Measurements from ENCODE around the gene DENND2D. TPM values are rescaled to one million over a fixed set of nuclear protein-coding genes. Genes with fewer than 3 reads are reported as not detected.

Gene DENND2D
- total and polyA plus RNA-seq, 2 experiments from 2014 or later: 2.5 to 3.0 TPM

- H3K4me1 Mint-ChIP-seq: peaks cover 40% of the 10 kb centered on the region
- Histone ChIP-seq H3K4me3 (no peak overlapping the region), H3K4me1 (ENCODE audit: insufficient read depth) (peaks cover 23% of the 10 kb centered on the region), H3K27me3 (ENCODE audit: insufficient read depth) (no peaks in the 10 kb centered on the region), H4K20me1 (replicated peaks; ENCODE audit: insufficient read depth) (no peaks in the 10 kb centered on the region), H3F3A (replicated peaks; ENCODE audit: low read depth) (no peaks in the 10 kb centered on the region), H2AFZ (peak overlapping the region; percentile 31), H3K36me3 (ENCODE audit: insufficient read depth) (no peaks in the 10 kb centered on the region), H3K4me2 (no peak overlapping the region), H3K79me2 (replicated peaks; ENCODE audit: insufficient read depth) (no peaks in the 10 kb centered on the region), H3K27ac (ENCODE audit: low read depth) (no peak overlapping the region), H3K9me2 (ENCODE audit: insufficient read depth) (peaks cover 13% of the 10 kb centered on the region; the same call in 1 of the 2 replicates)
- no peaks in the 10 kb centered on the region for H3K36me3 Mint-ChIP-seq (ENCODE audit: low read depth)
- no peaks in the 10 kb centered on the region for H3K9me3 Mint-ChIP-seq
- TF ChIP-seq EZH2 (IDR thresholded peaks at IDR 0.05; ENCODE audit: low read depth, unreplicated experiment) (no peak), JUNB (IDR thresholded peaks at IDR 0.05; ENCODE audit: unreplicated experiment) (no peak)
- no peak for DNase-seq (ENCODE audit: low spot score)
- no peak overlapping the region for H3K27ac Mint-ChIP-seq
- peaks cover 12% of the 10 kb centered on the region for H3K27me3 Mint-ChIP-seq (ENCODE audit: insufficient read depth, low read depth, poor library complexity)
- ATAC-seq: no peak
- no peak overlapping the region; the same call in 2 of the 3 replicates for H3K4me3 Mint-ChIP-seq
Observed at GRCh38 chr1:111221633-111222291, 21.3 kb upstream of the DENND2D start.

GRCh38 chr1:111221276-111221632 is 20.8 kb upstream of the DENND2D start:
- H3K36me3 Mint-ChIP-seq (ENCODE audit: low read depth): no peaks in the 10 kb centered on the region
- H3K4me2 ChIP-seq: no peak overlapping the region
- DNase-seq (ENCODE audit: low spot score) (no peak), ATAC-seq (no peak)
- no peak overlapping the region for H3K4me3 ChIP-seq
- H3K9me3 Mint-ChIP-seq: no peaks in the 10 kb centered on the region
- H3K4me1 ChIP-seq (ENCODE audit: insufficient read depth): peaks cover 23% of the 10 kb centered on the region
- H3F3A ChIP-seq (replicated peaks; ENCODE audit: low read depth): no peaks in the 10 kb centered on the region
- no peak overlapping the region for H3K27ac Mint-ChIP-seq
- H3K27me3 ChIP-seq (ENCODE audit: insufficient read depth): no peaks in the 10 kb centered on the region
- H3K27me3 Mint-ChIP-seq (ENCODE audit: insufficient read depth, low read depth, poor library complexity): peaks cover 11% of the 10 kb centered on the region
- peaks cover 13% of the 10 kb centered on the region; the same call in 1 of the 2 replicates for H3K9me2 ChIP-seq (ENCODE audit: insufficient read depth)
- peaks cover 40% of the 10 kb centered on the region for H3K4me1 Mint-ChIP-seq
- H3K79me2 ChIP-seq (replicated peaks; ENCODE audit: insufficient read depth): no peaks in the 10 kb centered on the region
- H3K4me3 Mint-ChIP-seq: no peak overlapping the region
- no peak for TF ChIP-seq POLR2AphosphoS5 (IDR thresholded peaks at IDR 0.05; ENCODE audit: low read depth)
- TF ChIP-seq CREB1 (CRISPR knock-in tag; IDR thresholded peaks at IDR 0.05; ENCODE audit: low read depth): no peak
- no peak for TF ChIP-seq CTCF (conservative IDR thresholded peaks at IDR 0.05; ENCODE audit: low read depth in 2 of 2)
- H2AFZ ChIP-seq: 0 out of 2 replicates have a peak overlapping the region, but pooled peaks have one; percentile 31
- H4K20me1 ChIP-seq (replicated peaks; ENCODE audit: insufficient read depth): no peaks in the 10 kb centered on the region
- no peaks in the 10 kb centered on the region for H3K36me3 ChIP-seq (ENCODE audit: insufficient read depth)
- H3K27ac ChIP-seq (ENCODE audit: low read depth): no peak overlapping the region

GRCh38 chr1:111220302-111220890 is 19.9 kb upstream of the DENND2D start:
- H3K27me3 ChIP-seq (ENCODE audit: insufficient read depth): no peaks in the 10 kb centered on the region
- Mint-ChIP-seq H3K27ac (no peak overlapping the region), H3K4me1 (peaks cover 35% of the 10 kb centered on the region), H3K36me3 (ENCODE audit: low read depth) (no peaks in the 10 kb centered on the region), H3K9me3 (no peaks in the 10 kb centered on the region), H3K4me3 (no peak overlapping the region), H3K27me3 (ENCODE audit: insufficient read depth, low read depth, poor library complexity) (peaks cover 11% of the 10 kb centered on the region)
- 0 out of 2 replicates have a peak overlapping the region, but pooled peaks have one; percentile 38 for H2AFZ ChIP-seq
- ATAC-seq (no peak), DNase-seq (ENCODE audit: low spot score) (no peak)
- H3K9me2 ChIP-seq (ENCODE audit: insufficient read depth): peaks cover 17% of the 10 kb centered on the region
- no peak overlapping the region for H3K4me3 ChIP-seq
- H3F3A ChIP-seq (replicated peaks; ENCODE audit: low read depth): no peaks in the 10 kb centered on the region
- no peaks in the 10 kb centered on the region for H3K36me3 ChIP-seq (ENCODE audit: insufficient read depth)
- H3K4me2 ChIP-seq: no peak overlapping the region
- H4K20me1 ChIP-seq (replicated peaks; ENCODE audit: insufficient read depth): no peaks in the 10 kb centered on the region
- no peaks in the 10 kb centered on the region for H3K79me2 ChIP-seq (replicated peaks; ENCODE audit: insufficient read depth)
- no peak overlapping the region for H3K27ac ChIP-seq (ENCODE audit: low read depth)
- peaks cover 15% of the 10 kb centered on the region for H3K4me1 ChIP-seq (ENCODE audit: insufficient read depth)
- TF ChIP-seq POLR2AphosphoS5 (IDR thresholded peaks at IDR 0.05; ENCODE audit: low read depth) (no peak), ETS1 (IDR thresholded peaks at IDR 0.05) (no peak), ZNF114 (CRISPR knock-in tag; IDR thresholded peaks at IDR 0.05) (no peak)
